Epithelial cell of proximal tubule (primary cell): ENCODE results near the gene TBL3. TPM values are rescaled to one million over a fixed set of nuclear protein-coding genes. Genes with fewer than 3 reads are reported as not detected.

ENCODE experiments used
- DNase-seq: peaks from one replicate; pipeline ENCODE4 v3.0.0-alpha.2; 2011; ENCODE audit warnings: low read depth
- H3K4me3 ChIP-seq: 2 replicates; pipeline ENCODE4 v1.5.1; 2011; ENCODE audit warnings: low read depth, mild to moderate bottlenecking, low read length
- CTCF ChIP-seq: conservative IDR thresholded peaks from 2 replicates; pipeline ENCODE4 v1.5.1; 2012; ENCODE audit warnings: low read depth, mild to moderate bottlenecking, low read length
- total RNA-seq: library from RNA; depleted of rRNA; stranded (reverse); fragments of >200 nt; gene quantifications from 2 replicates; pipeline ENCODE4 v1.2.3, GENCODE V29; 2015

The TBL3 gene
- total RNA-seq, 1 donor from 2014 or later: 127 TPM

GRCh38 chr16:1987198-1987597 lies 15.3 kb downstream of the TBL3 start:
- H3K4me3 ChIP-seq: no peak overlapping the region
- no peak for DNase-seq
- TF ChIP-seq CTCF: no peak

DNA sequence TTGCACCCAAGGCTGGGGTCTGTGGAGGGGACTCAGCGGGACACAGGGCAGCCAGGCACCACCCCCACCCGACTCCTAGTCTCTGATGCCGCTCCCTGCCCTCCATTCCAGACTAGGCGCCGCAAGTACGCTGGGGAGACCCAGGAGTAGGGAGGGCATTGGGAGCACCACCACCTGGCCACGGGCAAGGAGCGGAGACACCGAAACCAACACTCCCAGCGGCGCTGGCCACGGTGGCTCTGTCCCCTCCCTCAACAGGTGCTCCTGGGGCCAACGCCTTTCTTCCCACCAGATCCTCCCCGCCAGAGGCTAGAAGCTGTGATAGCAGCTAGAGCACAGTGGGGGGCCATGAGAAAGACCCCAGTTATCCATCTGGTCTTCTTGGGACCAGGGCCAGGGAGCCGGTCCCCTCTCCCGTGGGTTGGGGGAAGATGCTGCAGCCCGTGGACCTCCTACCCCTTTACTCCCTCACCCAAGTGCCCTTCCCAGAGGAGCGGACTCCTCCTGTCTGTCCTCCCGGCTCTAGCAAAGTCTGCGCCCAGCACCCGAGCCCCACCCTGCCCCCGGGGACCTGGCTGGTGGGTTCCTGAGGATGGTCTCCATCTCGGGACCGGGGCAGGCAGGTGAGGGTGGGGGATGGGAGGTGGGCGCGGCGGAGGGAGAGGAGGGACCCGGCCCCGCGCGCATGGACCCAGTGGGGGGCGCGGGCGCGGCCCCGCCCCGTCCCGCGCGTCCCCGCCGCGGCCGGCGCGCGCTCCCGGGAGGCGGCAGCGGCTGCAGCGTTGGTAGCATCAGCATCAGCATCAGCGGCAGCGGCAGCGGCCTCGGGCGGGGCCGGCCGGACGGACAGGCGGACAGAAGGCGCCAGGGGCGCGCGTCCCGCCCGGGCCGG lies 17.6 kb downstream of the TBL3 start, which contains the start of gene SYNGR3:
Gene SYNGR3 (plus strand): TSS at position 762 of the 892 bp plus-strand sequence. CDS start 133 bp downstream, outside the sequence.
- no peak for DNase-seq

GRCh38 chr16:1990101-1990350 lies 18.2 kb downstream of the TBL3 start:
- DNase-seq: no peak
- H3K4me3 ChIP-seq: no peak overlapping the region
- no peak for TF ChIP-seq CTCF

More for the DNA sequence above, 17.6 kb downstream of the TBL3 start, which contains the start of gene SYNGR3:
- TF ChIP-seq CTCF: no peak
- peak within 1 kb of the TSS; percentile 40 for H3K4me3 ChIP-seq

DNA sequence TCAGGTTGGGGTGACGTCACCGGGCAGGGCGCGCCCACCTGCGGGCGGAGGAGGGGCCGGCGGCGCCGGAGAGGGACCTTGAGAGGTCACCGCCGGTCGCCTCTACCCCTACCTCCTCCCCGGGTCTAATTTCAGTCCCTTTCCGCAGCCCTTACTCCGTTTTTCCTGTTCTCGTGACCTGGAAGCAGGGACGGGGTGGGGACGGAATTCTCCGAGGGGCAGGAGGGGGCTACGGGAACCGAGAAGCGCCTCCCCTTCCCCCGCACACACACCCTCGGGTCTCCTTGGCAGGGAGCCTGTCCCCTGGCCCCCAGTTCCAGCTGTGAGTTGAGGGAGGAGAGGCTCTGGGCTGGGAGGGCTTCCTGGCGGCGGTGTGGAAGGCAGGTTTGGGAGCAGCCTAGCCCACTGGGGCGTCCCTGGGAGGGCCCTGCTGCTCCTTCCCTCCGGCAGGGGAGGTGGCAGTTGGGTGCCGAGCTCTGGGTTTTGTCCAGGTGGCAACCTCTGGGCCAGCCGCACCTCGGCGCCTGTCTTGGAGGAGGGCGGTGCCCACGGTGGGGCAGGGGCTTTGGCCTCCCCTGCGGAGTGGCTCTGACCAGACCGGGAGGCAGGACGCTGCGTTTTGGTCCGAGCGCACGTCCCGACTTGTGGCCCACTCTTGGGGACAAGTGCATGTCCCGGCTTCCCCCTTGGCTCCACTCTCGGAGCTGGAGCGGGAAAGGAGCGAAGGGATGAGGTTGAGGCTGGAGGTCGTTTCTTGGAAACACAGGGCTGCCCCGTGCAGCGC lies 18.7 kb downstream of the TBL3 start:
- peak overlapping the region; percentile 40 for H3K4me3 ChIP-seq
- DNase-seq: no peak
- TF ChIP-seq CTCF: no peak

DNA sequence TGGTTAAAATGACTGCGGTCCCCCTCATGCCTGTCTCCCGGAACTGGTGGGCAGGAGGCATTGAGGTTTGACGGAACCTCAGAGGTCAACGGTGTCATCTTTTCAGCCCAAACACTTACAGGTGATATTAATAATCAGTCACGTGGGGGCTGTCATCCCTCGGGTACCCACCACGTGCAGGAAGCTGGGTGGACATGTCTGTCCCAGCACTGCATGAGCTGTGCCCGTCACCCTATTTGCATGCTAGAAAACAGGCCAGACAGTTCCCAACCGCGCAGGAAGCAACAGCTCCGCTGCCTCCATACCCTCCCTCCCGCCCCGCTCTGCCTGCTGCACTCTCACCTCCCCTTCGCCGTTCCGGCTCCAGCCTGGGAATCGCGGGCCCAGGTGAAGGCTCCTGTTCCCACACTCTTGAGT lies 19.3 kb downstream of the TBL3 start:
- no peak overlapping the region for H3K4me3 ChIP-seq
- no peak for TF ChIP-seq CTCF

GRCh38 chr16:1991588-1991947 lies 19.7 kb downstream of the TBL3 start:
- H3K4me3 ChIP-seq: peak overlapping the region; percentile 26
- no peak for TF ChIP-seq CTCF
- no peak for DNase-seq

More for the DNA sequence above, 19.3 kb downstream of the TBL3 start:
- no peak for DNase-seq
